ENCODE data around the gene LACRT. TPM values are rescaled to one million over a fixed set of nuclear protein-coding genes. Genes with fewer than 3 reads are reported as not detected.

Gene LACRT
- total RNA-seq, 4 donors from 2014 or later = not detected

DNA sequence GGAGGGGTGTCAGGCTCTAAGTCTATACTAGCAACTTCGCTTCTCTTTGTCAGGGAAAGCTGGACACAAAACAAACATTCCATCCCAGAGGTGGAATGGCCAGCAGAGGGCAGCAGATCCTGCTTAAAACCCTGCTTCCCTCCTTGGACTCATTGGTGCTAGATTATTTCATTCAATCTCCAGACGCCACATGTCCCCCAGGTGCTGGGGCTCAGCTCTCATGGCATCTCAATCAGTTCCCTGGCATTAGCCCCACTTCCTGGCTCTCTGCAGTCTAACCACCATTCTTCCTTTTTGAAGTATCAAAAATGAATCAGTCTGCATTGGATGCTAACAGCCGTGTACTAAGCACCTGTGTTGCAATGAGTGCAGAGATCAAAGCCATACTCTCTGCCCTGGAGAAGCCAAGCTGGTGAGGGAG lies 38.2 kb downstream of the LACRT start:
- Histone ChIP-seq H3K9me3 (no peaks in the 10 kb centered on the region), H3K4me1 (no peaks in the 10 kb centered on the region), H3K27ac (no peak overlapping the region), H3K4me3 (no peak overlapping the region), H3K36me3 (no peaks in the 10 kb centered on the region), H3K27me3 (no peaks in the 10 kb centered on the region)
- peak; percentile 45 to 55 for DNase-seq
- intact Hi-C loops (cut with DNase I; ENCODE audit: low total_unique reads) = no loop called here
- TF ChIP-seq, protein P1, sequence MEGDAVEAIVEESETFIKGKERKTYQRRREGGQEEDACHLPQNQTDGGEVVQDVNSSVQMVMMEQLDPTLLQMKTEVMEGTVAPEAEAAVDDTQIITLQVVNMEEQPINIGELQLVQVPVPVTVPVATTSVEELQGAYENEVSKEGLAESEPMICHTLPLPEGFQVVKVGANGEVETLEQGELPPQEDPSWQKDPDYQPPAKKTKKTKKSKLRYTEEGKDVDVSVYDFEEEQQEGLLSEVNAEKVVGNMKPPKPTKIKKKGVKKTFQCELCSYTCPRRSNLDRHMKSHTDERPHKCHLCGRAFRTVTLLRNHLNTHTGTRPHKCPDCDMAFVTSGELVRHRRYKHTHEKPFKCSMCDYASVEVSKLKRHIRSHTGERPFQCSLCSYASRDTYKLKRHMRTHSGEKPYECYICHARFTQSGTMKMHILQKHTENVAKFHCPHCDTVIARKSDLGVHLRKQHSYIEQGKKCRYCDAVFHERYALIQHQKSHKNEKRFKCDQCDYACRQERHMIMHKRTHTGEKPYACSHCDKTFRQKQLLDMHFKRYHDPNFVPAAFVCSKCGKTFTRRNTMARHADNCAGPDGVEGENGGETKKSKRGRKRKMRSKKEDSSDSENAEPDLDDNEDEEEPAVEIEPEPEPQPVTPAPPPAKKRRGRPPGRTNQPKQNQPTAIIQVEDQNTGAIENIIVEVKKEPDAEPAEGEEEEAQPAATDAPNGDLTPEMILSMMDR (IDR thresholded peaks at IDR 0.05) = peak; percentile 50 to 80 (median 61)
- TF ChIP-seq POLR2A (IDR thresholded peaks at IDR 0.05) = no peak

DNA sequence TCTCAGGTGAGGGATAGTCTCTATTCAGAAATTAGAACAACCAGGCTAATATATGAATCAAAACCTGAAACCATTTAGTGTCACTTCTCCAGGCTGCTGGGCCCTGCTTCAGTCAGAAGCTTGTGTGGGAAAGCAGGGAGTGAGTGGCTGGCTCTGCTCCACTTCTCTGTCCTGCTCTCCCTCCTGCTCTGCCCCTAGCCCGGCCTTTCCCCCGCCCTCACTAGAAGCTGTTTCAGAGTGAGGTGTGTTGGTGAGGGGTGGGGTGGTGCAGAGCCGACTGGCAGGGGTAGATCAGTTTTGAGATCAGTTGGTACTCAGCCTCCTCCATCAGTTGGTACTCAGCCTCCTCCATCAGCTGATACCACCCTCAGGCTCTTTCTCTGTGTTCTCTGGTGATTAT lies 39.2 kb downstream of the LACRT start:
- intact Hi-C loops (cut with DNase I; ENCODE audit: low total_unique reads) = no loop called here
- H3K9me3 ChIP-seq = no peaks in the 10 kb centered on the region
- TF ChIP-seq, protein P1 (IDR thresholded peaks at IDR 0.05) = no peak
- TF ChIP-seq POLR2A (IDR thresholded peaks at IDR 0.05) = no peak
- DNase-seq = no peak
- no peak overlapping the region for H3K4me3 ChIP-seq
- H3K4me1 ChIP-seq = no peaks in the 10 kb centered on the region
- H3K36me3 ChIP-seq = no peaks in the 10 kb centered on the region
- no peak overlapping the region for H3K27ac ChIP-seq
- H3K27me3 ChIP-seq = no peaks in the 10 kb centered on the region

DNA sequence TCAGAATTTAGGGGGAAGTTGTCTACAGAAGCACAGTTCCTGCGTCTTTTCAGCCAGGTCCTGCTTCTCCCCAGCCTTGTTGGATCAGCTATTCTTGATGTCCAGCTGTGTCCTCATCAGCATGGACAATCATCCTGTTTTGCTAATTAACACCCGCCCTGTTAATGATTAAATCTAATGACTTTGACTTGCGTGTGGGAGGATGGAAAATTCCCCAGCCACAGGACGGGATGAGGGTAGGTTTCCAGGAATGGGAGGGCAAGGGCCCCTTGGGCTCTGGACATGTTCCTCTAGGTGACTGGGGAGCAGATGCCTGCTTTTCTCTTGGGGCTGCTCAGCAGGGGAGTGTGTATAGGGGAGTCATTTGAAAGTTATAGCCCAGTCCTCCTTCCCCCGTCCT lies 41.0 kb downstream of the LACRT start:
- TF ChIP-seq POLR2A (IDR thresholded peaks at IDR 0.05) = no peak
- Histone ChIP-seq H3K36me3 (no peaks in the 10 kb centered on the region), H3K4me1 (no peaks in the 10 kb centered on the region), H3K27ac (no peak overlapping the region), H3K9me3 (no peaks in the 10 kb centered on the region), H3K4me3 (no peak overlapping the region), H3K27me3 (no peaks in the 10 kb centered on the region)
- intact Hi-C loops (cut with DNase I; ENCODE audit: low total_unique reads) = no loop called here
- no peak for DNase-seq

DNA sequence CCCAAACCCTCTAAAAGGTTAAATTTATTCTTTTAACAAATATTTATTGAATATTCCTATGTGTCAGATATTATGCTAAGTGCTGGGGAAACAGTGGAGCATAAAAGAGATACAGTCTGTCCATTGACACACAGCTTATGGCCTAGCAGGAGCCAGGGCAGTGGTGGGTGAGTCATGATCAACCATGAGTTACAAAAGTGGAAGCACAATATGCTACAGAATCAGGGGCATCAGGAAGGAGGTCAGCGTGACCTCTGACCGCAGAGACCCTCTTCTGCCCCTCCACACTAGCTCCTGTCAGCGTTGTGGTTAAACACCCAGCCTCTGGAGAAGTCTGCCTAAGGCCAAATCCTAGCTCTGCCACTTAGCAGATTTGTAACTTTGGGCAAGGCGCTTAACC lies 41.6 kb downstream of the LACRT start:
- intact Hi-C loops (cut with DNase I; ENCODE audit: low total_unique reads) = no loop called here
- no peak for DNase-seq

DNA sequence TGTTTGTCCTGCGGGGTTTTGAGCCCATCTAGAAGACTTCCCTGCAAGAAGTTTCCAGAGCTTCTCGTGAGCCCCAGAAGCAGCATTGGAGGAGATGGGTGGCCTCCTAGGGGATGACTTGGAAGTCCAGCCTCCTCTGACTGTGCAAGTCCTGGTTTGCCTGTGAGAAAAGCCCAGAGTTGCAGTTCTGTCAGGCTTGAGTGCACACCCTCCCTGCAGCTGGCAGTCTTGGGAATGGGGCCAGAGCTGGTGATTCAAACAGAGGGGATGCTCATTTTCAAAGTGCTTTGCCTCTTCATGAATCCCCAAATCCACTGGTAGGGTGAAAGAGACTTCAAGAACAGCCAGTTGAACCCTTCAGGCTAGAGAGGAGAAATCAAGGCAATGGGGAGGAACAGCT lies 42.4 kb downstream of the LACRT start:
- TF ChIP-seq POLR2A (IDR thresholded peaks at IDR 0.05) = no peak
- TF ChIP-seq, protein P1 (IDR thresholded peaks at IDR 0.05) = no peak
- H3K9me3 ChIP-seq = no peaks in the 10 kb centered on the region
- H3K4me1 ChIP-seq = peaks cover 0 to 9% of the 10 kb centered on the region in 2 donors
- no peak for DNase-seq
- no peaks in the 10 kb centered on the region for H3K27me3 ChIP-seq
- intact Hi-C loops (cut with DNase I; ENCODE audit: low total_unique reads) = no loop called here
- H3K36me3 ChIP-seq = no peaks in the 10 kb centered on the region
- no peak overlapping the region for H3K4me3 ChIP-seq
- H3K27ac ChIP-seq = no peak overlapping the region

More for the DNA sequence above, 41.6 kb downstream of the LACRT start:
- Histone ChIP-seq H3K9me3 (no peaks in the 10 kb centered on the region), H3K4me3 (no peak overlapping the region), H3K27me3 (no peaks in the 10 kb centered on the region), H3K4me1 (peaks cover 0 to 1% of the 10 kb centered on the region in 2 donors), H3K27ac (no peak overlapping the region), H3K36me3 (no peaks in the 10 kb centered on the region)
- TF ChIP-seq, protein P1 (IDR thresholded peaks at IDR 0.05) = no peak
- no peak for TF ChIP-seq POLR2A (IDR thresholded peaks at IDR 0.05)
